K562 (cell line): ENCODE measurements around the gene MBP. TPM values are rescaled to one million over a fixed set of nuclear protein-coding genes. Genes with fewer than 3 reads are reported as not detected.

Experiments used
- ATAC-seq: fragments of 200-7000 bp; cut with Tn5 transposase; 3 replicates; pipeline ENCODE4 v1.9.1; 2020; ENCODE audit warnings: moderate library complexity
- BruUV-seq: library from RNA; stranded (reverse); fragments of 400-500 nt; replicated peaks from 2 replicates; lab custom pipeline; 2021; lab: Mats Ljungman, UMichigan
- CTCF ChIA-PET: fragments of 300-600 bp; formaldehyde crosslinking; extraction: SDS; loops from one replicate; lab custom pipeline; 2021; ENCODE audit warnings: low intra/inter-chr PET ratio; lab: Yijun Ruan, JAX
- POLR2A ChIA-PET: fragments of 300-600, 350-650 bp; sonication (Branson Sonifier 250); formaldehyde crosslinking; extraction: SDS; loops from one replicate; lab custom pipeline; 2021; ENCODE audit warnings: antibody characterized with exemption, inconsistent platforms; lab: Yijun Ruan, JAX
- DNase-seq, 4 experiments: peaks; one replicate each; pipeline versions ENCODE4 v3.0.0 to v3.0.0-alpha.2; 2011 to 2018; ENCODE audit warnings: low spot score in 3 of 4, mixed read lengths in 3 of 4; ENCODE audit errors: extremely low read depth in 1 of 4
- FAIRE-seq: peaks from 2 replicates; lab custom pipeline; 2011; peaks lifted over from hg19 to GRCh38; lab: Jason Lieb, UNC
- H2AFZ ChIP-seq: 2 replicates; pipeline ENCODE4 v1.6.0; 2011; ENCODE audit warnings: low read depth, low read length, control low read depth, inconsistent platforms
- H3K27ac ChIP-seq: fragments of 200-600 bp; 3 replicates; pipeline ENCODE4 v1.8.0; 2011; ENCODE audit warnings: low read depth, mild to moderate bottlenecking, control low read depth, inconsistent platforms, low read length, moderate library complexity, mixed read lengths; ENCODE audit errors: extremely low read depth
- H3K27me3 ChIP-seq, 2 experiments: fragments of 300-600 bp in 1 of 2; 2 replicates in 1 of 2; 3 replicates in 1 of 2; pipeline versions ENCODE4 v1.6.0 to v1.8.0; 2011; ENCODE audit warnings: inconsistent platforms in 2 of 2, low read length in 2 of 2, mild to moderate bottlenecking in 1 of 2, mixed read lengths in 1 of 2, moderate library complexity in 1 of 2; ENCODE audit not compliant: control insufficient read depth in 2 of 2, insufficient read depth in 2 of 2
- H3K36me3 ChIP-seq: fragments of 300-600 bp; 3 replicates; pipeline ENCODE4 v1.8.0; 2011; ENCODE audit warnings: mild to moderate bottlenecking, low read length, inconsistent platforms; ENCODE audit not compliant: control insufficient read depth, insufficient read depth
- H3K4me1 ChIP-seq, 2 experiments: fragments of 200-600 bp in 1 of 2; replicated peaks in 1 of 2; 2 replicates in 1 of 2; 3 replicates in 1 of 2; pipeline versions ENCODE4 v1.5.1 to v1.8.0; 2011; ENCODE audit warnings: inconsistent platforms in 2 of 2, low read length in 2 of 2, mild to moderate bottlenecking in 1 of 2, mixed read lengths in 1 of 2, moderate library complexity in 1 of 2; ENCODE audit not compliant: control insufficient read depth in 2 of 2, insufficient read depth in 2 of 2
- H3K4me2 ChIP-seq: 2 replicates; pipeline ENCODE4 v1.6.1; 2011; ENCODE audit warnings: low read length, control low read depth, inconsistent platforms, mixed read lengths; ENCODE audit not compliant: insufficient read depth
- H3K4me3 ChIP-seq: fragments of 200-600 bp; sonication (generic), shearing (Covaris generic); 2 replicates; pipeline ENCODE4 v1.5.1; 2016; ENCODE audit warnings: control low read depth, inconsistent platforms
- H3K79me2 ChIP-seq: fragments of 200-600 bp; 3 replicates; pipeline ENCODE4 v1.8.0; 2011; ENCODE audit warnings: low read length, inconsistent platforms; ENCODE audit not compliant: control insufficient read depth, insufficient read depth
- H3K9ac ChIP-seq, 2 experiments: 2 replicates each; pipeline versions ENCODE4 v1.6.0 to v1.6.1; 2011; ENCODE audit warnings: low read depth in 2 of 2, low read length in 2 of 2, control low read depth in 1 of 2, inconsistent platforms in 1 of 2, mild to moderate bottlenecking in 1 of 2, mixed read lengths in 1 of 2; ENCODE audit not compliant: insufficient read depth in 1 of 2
- H3K9me1 ChIP-seq: one replicate; pipeline ENCODE4 v1.6.0; 2011; ENCODE audit warnings: inconsistent platforms, mild to moderate bottlenecking, low read length, moderate library complexity; ENCODE audit not compliant: control insufficient read depth, insufficient read depth
- H3K9me3 ChIP-seq: replicated peaks from 2 replicates; pipeline ENCODE4 v1.5.1; 2011; ENCODE audit warnings: low read depth, low read length, inconsistent platforms; ENCODE audit not compliant: control insufficient read depth, insufficient read depth
- H4K20me1 ChIP-seq: replicated peaks from 2 replicates; pipeline ENCODE4 v1.6.1; 2011; ENCODE audit warnings: low read length, inconsistent platforms, mixed read lengths; ENCODE audit not compliant: control insufficient read depth, insufficient read depth
- BCL6 ChIP-seq: fragments of 250-450 bp; sonication (Bioruptor Pico); IDR thresholded peaks from 2 replicates; pipeline ENCODE4 v1.4.0; 2020
- CUX1 ChIP-seq: fragments of 200-800 bp; sonication (Bioruptor generic); IDR thresholded peaks from 2 replicates; pipeline ENCODE4 v1.6.1; 2016; ENCODE audit warnings: missing genetic modification characterization, missing compliant biosample characterization
- RBM25 ChIP-seq: fragments of 200-400 bp; formaldehyde crosslinking; IDR thresholded peaks from 2 replicates; pipeline ENCODE4 v1.6.1; 2018; ENCODE audit warnings: low read length, low read depth, moderate library complexity; ENCODE audit not compliant: severe bottlenecking
- REST ChIP-seq, 2 experiments: fragments of 450-650 bp; formaldehyde crosslinking in 1 of 2; IDR thresholded peaks; 2 replicates each; pipeline versions ENCODE4 v1.4.0 to v1.6.1; 2014 to 2020; ENCODE audit warnings: mild to moderate bottlenecking in 2 of 2, borderline replicate concordance in 1 of 2, low read depth in 1 of 2
- SNIP1 ChIP-seq: fragments of 450-650 bp; IDR thresholded peaks from 2 replicates; pipeline ENCODE4 v1.7.1; 2017; ENCODE audit warnings: low read depth, mild to moderate bottlenecking
- TCFL5 ChIP-seq: fragments of 250-450 bp; sonication (Bioruptor Pico); conservative IDR thresholded peaks from 2 replicates; pipeline ENCODE4 v1.6.1; 2021; ENCODE audit warnings: mild to moderate bottlenecking, moderate library complexity, matching md5 sums
- WGBS: fragments of 100-300 bp; shearing (Covaris generic); methylation state at CpG from one replicate; pipeline ENCODE4 v1.1.6; 2016; ENCODE audit warnings: low coverage, mixed read lengths; ENCODE audit not compliant: insufficient coverage; ENCODE audit errors: missing lambda C conversion rate; 5-methylcytosine and 5-hydroxymethylcytosine counted together
- in situ Hi-C: fragments of 300-500 bp; cut with MboI; formaldehyde crosslinking; loops from 4 replicates; pipeline ENCODE4 v1.15.0; 2018; ENCODE audit warnings: inconsistent platforms, mixed read lengths
- intact Hi-C: fragments of 100-400 bp; cut with micrococcal nuclease; formaldehyde crosslinking; loops from 2 replicates; pipeline ENCODE4 v1.14.2; 2022
- polyA plus RNA-seq, 8 experiments: library from polyadenylated mRNA; depleted of rRNA in 4 of 8; stranded (reverse) in 5 of 8; unstranded in 3 of 8; fragments of >200 nt; fragmentation: Nextera tagmentation in 2 of 8; fragmentation: Illumina TruSeq in 1 of 8; extraction: Ambion mirVana in 2 of 8; extraction: Trizol in 1 of 8; gene quantifications; 2 replicates each; pipeline versions ENCODE4 v1.2.1 to v1.2.3, GENCODE V29; 2011 to 2014; ENCODE audit warnings: inconsistent platforms in 1 of 8, missing spikeins in 1 of 8
- total RNA-seq, 7 experiments: library from RNA; depleted of rRNA in 6 of 7; stranded (reverse); fragments of >200 nt in 6 of 7; fragmentation: Illumina TruSeq in 2 of 7; extraction: Trizol in 2 of 7; gene quantifications; 2 replicates each; pipeline versions ENCODE4 v1.2.1 to v1.2.3, GENCODE V29; 2011 to 2021; ENCODE audit warnings: low replicate concordance in 1 of 7

Gene MBP
- total and polyA plus RNA-seq, 9 of the 15 experiments (the other 6 are each of a cell fraction or from before 2014, with no cell fraction given): 0.09 TPM; not detected in 8

GRCh38 chr18:77145364-77145901 lies 12.8 kb upstream of the MBP start (continued):
- no peak for TF ChIP-seq CUX1 (CRISPR knock-in tag)
- no peak for TF ChIP-seq TCFL5
- no peak for TF ChIP-seq RBM25
- no peak for TF ChIP-seq SNIP1

GRCh38 chr18:77144451-77145118 lies 12.0 kb upstream of the MBP start:
- CTCF ChIA-PET: no interaction called here
- in situ Hi-C loops: no loop called here

More at GRCh38 chr18:77144451-77145118, 12.0 kb upstream of the MBP start:
- Histone ChIP-seq H3K4me1 (no peaks in the 10 kb centered on the region), H3K36me3 (no peaks in the 10 kb centered on the region), H3K27ac (no peak overlapping the region), H3K4me2 (no peak overlapping the region), H3K79me2 (no peaks in the 10 kb centered on the region), H3K4me3 (no peak overlapping the region), H3K9me1 (no peaks in the 10 kb centered on the region), H2AFZ (no peak overlapping the region), H3K9me3 (no peaks in the 10 kb centered on the region), H3K9ac (no peak overlapping the region), H4K20me1 (no peaks in the 10 kb centered on the region), H3K27me3 (no peaks in the 10 kb centered on the region)
- WGBS: 0% methylated on average over 5 of the region's 6 CpGs
- no TSS peak for BruUV-seq
- no peak for TF ChIP-seq BCL6 (CRISPR knock-in tag)
- TF ChIP-seq REST (IDR thresholded peaks at IDR 0.05; ENCODE audit: borderline replicate concordance): 0 out of 2 replicates have a peak, but pooled peaks have one; percentile 15
- no peak for TF ChIP-seq REST (CRISPR knock-in tag; IDR thresholded peaks at IDR 0.05; ENCODE audit: low read depth)
- ATAC-seq (no peak), DNase-seq (no peak), FAIRE-seq (no peak)
- POLR2A ChIA-PET: no interaction called here
- intact Hi-C loops: no loop called here
